Fibroblast of skin of left biceps (primary cell): Measurements from ENCODE around the gene HSD3B7.

Experiments used
- DNase-seq, 2 experiments: peaks; one replicate each; pipeline ENCODE4 v3.0.0-alpha.2; 2013; ENCODE audit warnings: low read depth in 2 of 2

HSD3B7 gene

GRCh38 chr16:30956601-30957455 lies 28.2 kb upstream of the HSD3B7 start:
- peak; percentile 60 to 62 for DNase-seq

GRCh38 chr16:30957456-30958174 lies 27.4 kb upstream of the HSD3B7 start, which contains the start of gene SETD1A:
TSS of gene SETD1A (plus strand) at chr16:30957754. CDS start at chr16:30958732, 978 bp downstream.
- peak; percentile 90 to 93 for DNase-seq

GRCh38 chr16:30958175-30959079 lies 26.6 kb upstream of the HSD3B7 start:
- no peak for DNase-seq

- DNase-seq, result no peak
These were observed 23.6 kb upstream of the HSD3B7 start for GRCh38 chr16:30961384-30961783.

GRCh38 chr16:30963925-30964511 lies 21.0 kb upstream of the HSD3B7 start:
- no peak for DNase-seq

GRCh38 chr16:30964574-30965226 lies 20.3 kb upstream of the HSD3B7 start:
- no peak for DNase-seq

GRCh38 chr16:30965436-30965835 lies 19.6 kb upstream of the HSD3B7 start:
- DNase-seq, result no peak

GRCh38 chr16:30966033-30966619 lies 18.9 kb upstream of the HSD3B7 start:
- DNase-seq, result no peak

- no peak for DNase-seq
These were observed 17.2 kb upstream of the HSD3B7 start for GRCh38 chr16:30967795-30968194.

GRCh38 chr16:30969246-30969842 lies 15.7 kb upstream of the HSD3B7 start:
- no peak for DNase-seq

- no peak for DNase-seq
These were observed 13.7 kb upstream of the HSD3B7 start for GRCh38 chr16:30971298-30971697.

GRCh38 chr16:30972872-30973271 lies 12.1 kb upstream of the HSD3B7 start:
- no peak for DNase-seq

- DNase-seq, result no peak
These were observed 10.7 kb upstream of the HSD3B7 start for GRCh38 chr16:30974348-30974747.

- no peak for DNase-seq
These were observed 8.5 kb upstream of the HSD3B7 start for GRCh38 chr16:30976486-30976885.

GRCh38 chr16:30977502-30977901 lies 7.5 kb upstream of the HSD3B7 start:
- no peak for DNase-seq

- DNase-seq, result no peak
These were observed 5.6 kb upstream of the HSD3B7 start for GRCh38 chr16:30979170-30980022.

GRCh38 chr16:30980023-30980371 lies 5.0 kb upstream of the HSD3B7 start:
- DNase-seq, result no peak

GRCh38 chr16:30980434-30980833 lies 4.6 kb upstream of the HSD3B7 start:
- DNase-seq, result no peak

- no peak for DNase-seq
These were observed 4.0 kb upstream of the HSD3B7 start for GRCh38 chr16:30980959-30981358.
